ENCODE results near the gene TRIM65. TPM values are rescaled to one million over a fixed set of nuclear protein-coding genes. Genes with fewer than 3 reads are reported as not detected.

TRIM65 gene
- total RNA-seq, 1 donor from 2014 or later: 24.3 TPM

DNA sequence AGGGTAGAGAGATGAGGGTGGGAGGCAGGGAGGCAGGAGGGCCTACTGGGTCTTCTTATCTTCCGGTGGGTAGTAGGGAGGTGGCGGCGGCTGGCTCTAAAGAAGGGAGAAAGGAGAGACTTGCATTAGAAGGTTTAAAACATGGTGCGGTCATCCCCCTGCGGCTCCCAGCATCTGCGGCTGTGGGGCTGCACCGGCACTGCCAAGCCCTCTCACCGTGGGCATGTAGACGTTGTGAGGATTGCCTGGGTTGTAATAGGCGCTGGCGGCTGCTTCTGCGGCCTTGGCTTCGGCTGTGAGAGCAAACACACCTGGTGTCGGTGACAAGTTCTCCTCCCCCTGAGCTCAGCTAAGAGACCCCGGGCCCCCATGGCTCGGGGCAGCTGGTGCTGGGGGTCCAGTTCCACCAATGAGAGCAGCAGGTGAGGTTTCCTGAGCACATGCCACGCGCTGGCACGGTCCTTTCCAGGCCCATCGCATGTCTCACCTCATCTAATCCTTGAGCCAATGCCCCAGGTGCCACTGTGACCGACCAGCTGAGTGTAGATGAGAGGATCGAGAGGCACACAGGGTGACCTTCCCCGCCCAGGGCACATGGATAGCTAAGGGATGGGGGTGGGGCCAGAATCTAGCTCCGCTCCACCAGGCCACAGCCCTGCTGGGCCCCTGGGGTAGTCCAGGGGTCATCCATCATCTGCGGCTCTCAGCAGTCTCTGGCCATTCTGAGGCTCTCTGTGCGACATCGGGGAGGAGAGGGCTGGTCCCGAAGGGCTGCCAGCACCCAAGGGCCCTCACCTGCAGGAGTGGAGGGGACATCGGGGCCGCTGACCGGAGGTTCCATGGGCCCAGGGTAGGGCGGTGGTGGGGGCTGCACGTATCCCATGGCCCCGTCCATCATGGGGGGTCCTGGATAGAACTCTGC is 49.8 kb downstream of the TRIM65 start:
- H3K36me3 Mint-ChIP-seq (ENCODE audit: unreplicated experiment): no peaks in the 10 kb centered on the region
- H3K27me3 Mint-ChIP-seq (ENCODE audit: unreplicated experiment): no peaks in the 10 kb centered on the region
- DNase-seq: no peak
- H3K27ac Mint-ChIP-seq (ENCODE audit: unreplicated experiment): no peak overlapping the region
- H3K4me3 Mint-ChIP-seq (ENCODE audit: unreplicated experiment): no peak overlapping the region
- TF ChIP-seq, protein P1, sequence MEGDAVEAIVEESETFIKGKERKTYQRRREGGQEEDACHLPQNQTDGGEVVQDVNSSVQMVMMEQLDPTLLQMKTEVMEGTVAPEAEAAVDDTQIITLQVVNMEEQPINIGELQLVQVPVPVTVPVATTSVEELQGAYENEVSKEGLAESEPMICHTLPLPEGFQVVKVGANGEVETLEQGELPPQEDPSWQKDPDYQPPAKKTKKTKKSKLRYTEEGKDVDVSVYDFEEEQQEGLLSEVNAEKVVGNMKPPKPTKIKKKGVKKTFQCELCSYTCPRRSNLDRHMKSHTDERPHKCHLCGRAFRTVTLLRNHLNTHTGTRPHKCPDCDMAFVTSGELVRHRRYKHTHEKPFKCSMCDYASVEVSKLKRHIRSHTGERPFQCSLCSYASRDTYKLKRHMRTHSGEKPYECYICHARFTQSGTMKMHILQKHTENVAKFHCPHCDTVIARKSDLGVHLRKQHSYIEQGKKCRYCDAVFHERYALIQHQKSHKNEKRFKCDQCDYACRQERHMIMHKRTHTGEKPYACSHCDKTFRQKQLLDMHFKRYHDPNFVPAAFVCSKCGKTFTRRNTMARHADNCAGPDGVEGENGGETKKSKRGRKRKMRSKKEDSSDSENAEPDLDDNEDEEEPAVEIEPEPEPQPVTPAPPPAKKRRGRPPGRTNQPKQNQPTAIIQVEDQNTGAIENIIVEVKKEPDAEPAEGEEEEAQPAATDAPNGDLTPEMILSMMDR (IDR thresholded peaks at IDR 0.05; ENCODE audit: partially characterized antibody, unreplicated experiment): no peak
- peaks cover 4% of the 10 kb centered on the region for H3K9me3 Mint-ChIP-seq (ENCODE audit: unreplicated experiment)
- H3K4me1 Mint-ChIP-seq (ENCODE audit: low read depth, unreplicated experiment): peaks cover 4% of the 10 kb centered on the region

DNA sequence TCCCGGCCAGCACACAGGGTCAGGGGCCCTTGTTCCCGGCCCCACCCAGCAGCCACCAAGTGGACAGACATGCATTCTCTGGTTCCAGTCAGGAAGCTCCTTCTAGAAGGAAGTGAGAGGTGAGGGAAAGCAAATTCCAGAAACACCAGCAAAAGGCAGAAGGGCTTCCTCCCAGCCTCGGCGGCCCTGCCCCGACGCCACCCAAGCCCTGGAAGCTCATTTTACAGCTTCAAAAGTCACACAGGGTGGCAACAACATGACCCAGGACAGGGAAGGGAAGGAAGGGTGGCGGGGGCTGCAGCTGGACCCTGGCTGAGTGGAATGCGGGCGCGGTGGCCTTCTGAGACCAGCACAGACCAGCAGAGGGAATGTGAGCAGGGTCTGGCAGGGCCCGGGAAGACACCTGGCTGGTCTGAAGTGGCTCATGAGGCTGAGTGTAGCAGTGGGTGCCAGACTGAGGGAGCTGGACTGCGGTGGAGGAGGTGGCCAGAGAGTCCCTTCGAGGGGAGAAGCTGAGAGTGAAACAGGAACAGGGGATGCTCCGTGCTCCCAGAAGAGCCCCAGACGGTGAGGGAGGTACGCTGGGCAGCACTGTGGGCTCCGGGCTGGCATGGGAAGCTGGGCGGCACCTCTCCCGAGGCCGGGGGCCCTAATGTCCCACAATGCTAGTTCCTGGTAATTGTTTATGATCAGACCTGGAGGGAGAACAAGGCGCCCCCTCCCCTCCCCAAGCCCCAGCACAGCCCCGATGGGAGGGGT is 50.6 kb downstream of the TRIM65 start:
- peaks cover 4% of the 10 kb centered on the region for H3K9me3 Mint-ChIP-seq (ENCODE audit: unreplicated experiment)
- peaks cover 4% of the 10 kb centered on the region for H3K4me1 Mint-ChIP-seq (ENCODE audit: low read depth, unreplicated experiment)
- peak overlapping the region; percentile 59 for H3K27ac Mint-ChIP-seq (ENCODE audit: unreplicated experiment)
- no peaks in the 10 kb centered on the region for H3K27me3 Mint-ChIP-seq (ENCODE audit: unreplicated experiment)
- TF ChIP-seq, protein P1 (IDR thresholded peaks at IDR 0.05; ENCODE audit: partially characterized antibody, unreplicated experiment): no peak
- no peaks in the 10 kb centered on the region for H3K36me3 Mint-ChIP-seq (ENCODE audit: unreplicated experiment)
- no peak overlapping the region for H3K4me3 Mint-ChIP-seq (ENCODE audit: unreplicated experiment)
- DNase-seq: no peak

DNA sequence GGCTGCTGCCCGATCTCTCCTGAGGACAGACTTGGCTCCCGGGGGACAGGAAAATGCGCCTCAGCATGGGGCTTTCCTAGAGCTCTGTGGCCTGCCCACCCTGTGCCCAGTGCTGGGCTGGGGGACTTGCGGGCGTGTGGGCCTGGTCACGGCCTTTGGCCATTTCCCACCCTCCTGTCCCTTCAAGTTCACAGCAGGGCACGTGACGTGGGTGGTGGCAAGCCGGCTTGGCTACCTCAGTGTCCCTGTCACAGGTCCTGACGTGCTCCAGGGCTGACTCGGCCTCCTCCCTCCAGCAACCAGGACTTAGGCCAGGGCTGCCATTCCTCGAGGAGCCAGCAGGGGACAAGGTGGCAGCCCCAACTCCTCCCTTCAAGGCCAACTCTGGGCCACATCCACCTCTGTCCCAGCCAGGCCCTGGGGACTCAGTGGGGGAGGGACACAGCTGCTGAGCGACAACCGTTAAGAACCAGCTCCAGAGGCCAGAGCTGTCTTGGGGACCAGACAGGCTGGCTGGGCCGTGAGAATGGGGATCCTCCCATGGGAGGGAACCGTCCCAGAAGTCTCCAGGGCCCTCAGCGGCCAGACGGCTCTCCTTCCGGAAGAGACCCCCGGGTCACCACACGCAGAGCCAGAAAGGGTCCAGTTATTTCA is 51.6 kb downstream of the TRIM65 start:
- peak; percentile 84 for DNase-seq

DNA sequence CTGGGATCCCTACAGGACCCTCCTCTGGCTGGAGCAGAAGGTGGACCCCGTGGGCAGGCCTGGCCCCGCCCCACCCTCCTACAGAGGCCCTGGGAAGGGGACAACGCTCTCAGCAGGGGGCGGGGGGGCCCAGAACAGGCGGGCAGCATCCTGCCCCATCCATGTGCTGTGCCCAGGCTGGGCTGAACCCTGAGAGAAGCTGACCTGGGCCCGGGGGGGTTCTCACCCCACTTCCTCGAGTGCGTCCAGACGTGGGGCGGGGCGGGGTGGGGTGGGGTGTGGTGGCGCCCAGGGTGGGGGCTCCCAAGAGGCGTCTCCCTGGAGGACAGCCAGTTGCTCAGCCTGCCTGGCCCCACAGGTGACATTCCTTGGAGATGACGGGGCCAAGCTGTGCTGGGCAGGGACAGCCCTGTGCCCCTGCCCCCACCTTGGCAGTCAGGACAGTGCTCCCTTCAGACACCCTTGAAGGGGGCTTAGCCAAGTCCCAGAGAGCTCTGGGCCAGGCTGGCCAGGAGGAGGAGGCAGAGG is 52.2 kb downstream of the TRIM65 start:
- DNase-seq: peak; percentile 13
- TF ChIP-seq, protein P1 (IDR thresholded peaks at IDR 0.05; ENCODE audit: partially characterized antibody, unreplicated experiment): no peak
- H3K4me1 Mint-ChIP-seq (ENCODE audit: low read depth, unreplicated experiment): peaks cover 4% of the 10 kb centered on the region
- no peaks in the 10 kb centered on the region for H3K27me3 Mint-ChIP-seq (ENCODE audit: unreplicated experiment)
- H3K27ac Mint-ChIP-seq (ENCODE audit: unreplicated experiment): no peak overlapping the region
- H3K36me3 Mint-ChIP-seq (ENCODE audit: unreplicated experiment): no peaks in the 10 kb centered on the region
- no peak overlapping the region for H3K4me3 Mint-ChIP-seq (ENCODE audit: unreplicated experiment)
- H3K9me3 Mint-ChIP-seq (ENCODE audit: unreplicated experiment): peaks cover 2% of the 10 kb centered on the region

More for the DNA sequence above, 51.6 kb downstream of the TRIM65 start:
- Mint-ChIP-seq H3K4me1 (ENCODE audit: low read depth, unreplicated experiment) (peaks cover 4% of the 10 kb centered on the region), H3K4me3 (ENCODE audit: unreplicated experiment) (no peak overlapping the region), H3K9me3 (ENCODE audit: unreplicated experiment) (peaks cover 2% of the 10 kb centered on the region), H3K36me3 (ENCODE audit: unreplicated experiment) (no peaks in the 10 kb centered on the region), H3K27ac (ENCODE audit: unreplicated experiment) (peak overlapping the region; percentile 59), H3K27me3 (ENCODE audit: unreplicated experiment) (no peaks in the 10 kb centered on the region)
- TF ChIP-seq, protein P1 (IDR thresholded peaks at IDR 0.05; ENCODE audit: partially characterized antibody, unreplicated experiment): peak; percentile 86

Data from glutamatergic neuron (in vitro differentiated cells).